Spleen (tissue), 11 donors: ENCODE data around the gene MYPN. TPM values are rescaled to one million over a fixed set of nuclear protein-coding genes. Genes with fewer than 3 reads are reported as not detected.
A peak's percentile ranks its signal among the peaks of the same experiment; 100 is the strongest.

Experiments used
- DNase-seq: peaks from one replicate; pipeline ENCODE4 v3.0.0-alpha.2; 2020
- H3K27ac ChIP-seq, 8 donors: fragments of 200-600 bp; sonication (generic) in 7 of 8; 1 replicate in 4 of 8; 2 replicates in 4 of 8; pipeline versions ENCODE4 v1.5.0 to v1.8.0; 2016 to 2021; ENCODE audit warnings: inconsistent platforms in 4 of 8, mild to moderate bottlenecking in 4 of 8, moderate library complexity in 1 of 8
- H3K27me3 ChIP-seq, 7 donors: fragments of 200-600 bp; sonication (generic) in 6 of 7; replicated peaks in 1 of 7; 1 replicate in 4 of 7; 2 replicates in 3 of 7; pipeline versions ENCODE4 v1.5.0 to v1.8.0; 2016 to 2021; ENCODE audit warnings: inconsistent platforms in 3 of 7, mild to moderate bottlenecking in 1 of 7
- H3K36me3 ChIP-seq, 6 donors: fragments of 200-600 bp; sonication (generic) in 5 of 6; 1 replicate in 4 of 6; 2 replicates in 2 of 6; pipeline versions ENCODE4 v1.5.0 to v1.8.0; 2016 to 2021; ENCODE audit warnings: inconsistent platforms in 2 of 6
- H3K4me1 ChIP-seq, 6 donors: fragments of 200-600 bp; sonication (generic) in 5 of 6; 1 replicate in 3 of 6; 2 replicates in 3 of 6; pipeline versions ENCODE4 v1.5.0 to v1.8.0; 2016 to 2021; ENCODE audit warnings: inconsistent platforms in 3 of 6
- H3K4me3 ChIP-seq, 8 donors: fragments of 200-600 bp; sonication (generic) in 7 of 8; 1 replicate in 4 of 8; 2 replicates in 4 of 8; pipeline versions ENCODE4 v1.5.0 to v1.8.0; 2016 to 2021; ENCODE audit warnings: inconsistent platforms in 4 of 8, mild to moderate bottlenecking in 4 of 8, moderate library complexity in 2 of 8
- H3K9me3 ChIP-seq, 8 donors: fragments of 200-600 bp; sonication (generic) in 7 of 8; 1 replicate in 4 of 8; 2 replicates in 4 of 8; pipeline versions ENCODE4 v1.5.0 to v1.8.0; 2016 to 2021; ENCODE audit warnings: inconsistent platforms in 4 of 8
- CTCF ChIP-seq, 11 experiments: fragments of 200-600 bp in 7 of 11; fragments of 450-650 bp in 4 of 11; sonication (generic) in 4 of 11; IDR thresholded peaks in 8 of 11; conservative IDR thresholded peaks in 3 of 11; 1 replicate in 7 of 11; 2 replicates in 4 of 11; pipeline versions ENCODE4 v1.4.0 to v1.8.0; 2016 to 2021; ENCODE audit warnings: antibody characterized with exemption in 11 of 11, inconsistent platforms in 4 of 11, mild to moderate bottlenecking in 1 of 11
- POLR2A ChIP-seq, 3 donors: fragments of 450-650 bp; IDR thresholded peaks; one replicate each; pipeline ENCODE4 v1.5.1; 2017; ENCODE audit warnings: antibody characterized with exemption in 3 of 3, mild to moderate bottlenecking in 1 of 3
- POLR2AphosphoS5 ChIP-seq, 3 donors: sonication (generic); formaldehyde crosslinking; IDR thresholded peaks; one replicate each; pipeline ENCODE4 v1.5.1; 2017; ENCODE audit warnings: antibody characterized with exemption in 3 of 3
- WGBS, 5 donors: extraction: QIAGEN DNeasy Blood & Tissue Kit in 3 of 5; methylation state at CpG; one replicate each; pipeline versions ENCODE4 v1.1.5 to v1.1.7; 2013 to 2018; 5-methylcytosine and 5-hydroxymethylcytosine counted together
- intact Hi-C: fragments of 100-400 bp; cut with DNase I; formaldehyde crosslinking; loops from one replicate; pipeline ENCODE4 v1.15.0; 2023; ENCODE audit warnings: low total_unique reads
- polyA plus RNA-seq, 3 donors: library from polyadenylated mRNA; stranded (reverse); fragments of 200-250 nt; gene quantifications; one replicate each; pipeline ENCODE4 v1.2.1, GENCODE V29; 2013
- total RNA-seq, 7 donors: library from RNA; depleted of rRNA in 3 of 7; stranded (reverse); fragments of >200 nt in 3 of 7; fragmentation: NEBNext Ultra II Directional in 4 of 7; extraction: Animal tissue kit (Norgen Biotek cat#: 25700) in 4 of 7; gene quantifications; one replicate each; pipeline versions ENCODE4 v1.1.0 to v1.2.1, GENCODE V29; 2016 to 2021
- donor health status: healthy with polysubstance abuse.
- donor health status: DM: no; HTN: no; CAD: no; lungs with moderate emphysema.
- donor health status: DM: no; HTN: no; CAD: no.
- donor health status: Bipolar disorder and iron deficiency.
- donor health status: healthy.
- donor health status: DM: no; HTN: no; CAD: no.
- donor health status: DM: yes; HTN: yes; CAD: no.

MYPN gene
- total and polyA plus RNA-seq, 10 donors: 0.03 to 0.94 (median 0.06) TPM; not detected in 5

GRCh38 chr10:68212721-68213352, 103.5 kb downstream of the MYPN start:
- H3K4me3 ChIP-seq: no peak overlapping the region
- 50 to 58% (median 56%) methylated on average over 8 of the region's 8 CpGs for WGBS, 5 donors
- peak in 10 of 11 experiments; percentile 11 to 64 (median 57) for TF ChIP-seq CTCF (IDR thresholded peaks at IDR 0.05 in 8 of 11, conservative IDR thresholded peaks at IDR 0.05 in 3 of 11)
- no peak for TF ChIP-seq POLR2AphosphoS5 (IDR thresholded peaks at IDR 0.05)
- no peaks in the 10 kb centered on the region for H3K27me3 ChIP-seq
- no peaks in the 10 kb centered on the region for H3K36me3 ChIP-seq
- DNase-seq: no peak
- no peak overlapping the region for H3K27ac ChIP-seq
- H3K4me1 ChIP-seq: no peaks in the 10 kb centered on the region
- no peaks in the 10 kb centered on the region for H3K9me3 ChIP-seq
- intact Hi-C loops: loop anchor here (5.0 kb wide), 1 partner anchor 89 kb away; no protein-coding TSS in a partner anchor

- H3K9me3 ChIP-seq: no peaks in the 10 kb centered on the region
- no peak overlapping the region for H3K27ac ChIP-seq
- H3K36me3 ChIP-seq: no peaks in the 10 kb centered on the region
- WGBS, 5 donors: 78 to 87% (median 80%) methylated on average over 4 of the region's 4 CpGs
- TF ChIP-seq POLR2AphosphoS5 (IDR thresholded peaks at IDR 0.05): no peak
- TF ChIP-seq CTCF (IDR thresholded peaks at IDR 0.05 in 8 of 11, conservative IDR thresholded peaks at IDR 0.05 in 3 of 11): no peak
- TF ChIP-seq POLR2A (IDR thresholded peaks at IDR 0.05): no peak
- no peaks in the 10 kb centered on the region for H3K27me3 ChIP-seq
- H3K4me1 ChIP-seq: no peaks in the 10 kb centered on the region
- no peak for DNase-seq
- intact Hi-C loops: no loop called here
- H3K4me3 ChIP-seq: no peak overlapping the region
These were observed 109.5 kb downstream of the MYPN start for GRCh38 chr10:68218786-68219185.

GRCh38 chr10:68221196-68221595, 111.9 kb downstream of the MYPN start:
- no peak for TF ChIP-seq POLR2A (IDR thresholded peaks at IDR 0.05)
- TF ChIP-seq CTCF (IDR thresholded peaks at IDR 0.05 in 8 of 11, conservative IDR thresholded peaks at IDR 0.05 in 3 of 11): no peak
- no peak for TF ChIP-seq POLR2AphosphoS5 (IDR thresholded peaks at IDR 0.05)
- no peak for DNase-seq
- H3K36me3 ChIP-seq: no peaks in the 10 kb centered on the region
- H3K4me3 ChIP-seq: no peak overlapping the region
- no peaks in the 10 kb centered on the region for H3K9me3 ChIP-seq
- H3K27ac ChIP-seq: no peak overlapping the region
- no peaks in the 10 kb centered on the region for H3K4me1 ChIP-seq
- no peaks in the 10 kb centered on the region for H3K27me3 ChIP-seq
- intact Hi-C loops: no loop called here

- Histone ChIP-seq H3K9me3 (no peaks in the 10 kb centered on the region), H3K36me3 (no peaks in the 10 kb centered on the region), H3K27ac (no peak overlapping the region), H3K27me3 (no peaks in the 10 kb centered on the region), H3K4me1 (no peaks in the 10 kb centered on the region), H3K4me3 (no peak overlapping the region)
- WGBS, 5 donors: 68 to 85% (median 77%) methylated on average over 2 of the region's 2 CpGs
- DNase-seq: no peak
- TF ChIP-seq POLR2AphosphoS5 (IDR thresholded peaks at IDR 0.05) (no peak), CTCF (IDR thresholded peaks at IDR 0.05 in 8 of 11, conservative IDR thresholded peaks at IDR 0.05 in 3 of 11) (no peak), POLR2A (IDR thresholded peaks at IDR 0.05) (no peak)
- intact Hi-C loops: no loop called here
These were observed 113.1 kb downstream of the MYPN start for GRCh38 chr10:68222391-68222790.
